Erythroblast (primary cell): Measurements from ENCODE around the gene PRKRIP1.

Experiments used
- GATA1 ChIP-seq: IDR thresholded peaks from 2 replicates; pipeline ENCODE4 v1.6.1; 2011; ENCODE audit warnings: low read depth, mild to moderate bottlenecking, control low read depth, low read length, moderate library complexity
- POLR2A ChIP-seq: IDR thresholded peaks from 2 replicates; pipeline ENCODE4 v1.6.1; 2011; ENCODE audit warnings: mild to moderate bottlenecking, low read length

DNA sequence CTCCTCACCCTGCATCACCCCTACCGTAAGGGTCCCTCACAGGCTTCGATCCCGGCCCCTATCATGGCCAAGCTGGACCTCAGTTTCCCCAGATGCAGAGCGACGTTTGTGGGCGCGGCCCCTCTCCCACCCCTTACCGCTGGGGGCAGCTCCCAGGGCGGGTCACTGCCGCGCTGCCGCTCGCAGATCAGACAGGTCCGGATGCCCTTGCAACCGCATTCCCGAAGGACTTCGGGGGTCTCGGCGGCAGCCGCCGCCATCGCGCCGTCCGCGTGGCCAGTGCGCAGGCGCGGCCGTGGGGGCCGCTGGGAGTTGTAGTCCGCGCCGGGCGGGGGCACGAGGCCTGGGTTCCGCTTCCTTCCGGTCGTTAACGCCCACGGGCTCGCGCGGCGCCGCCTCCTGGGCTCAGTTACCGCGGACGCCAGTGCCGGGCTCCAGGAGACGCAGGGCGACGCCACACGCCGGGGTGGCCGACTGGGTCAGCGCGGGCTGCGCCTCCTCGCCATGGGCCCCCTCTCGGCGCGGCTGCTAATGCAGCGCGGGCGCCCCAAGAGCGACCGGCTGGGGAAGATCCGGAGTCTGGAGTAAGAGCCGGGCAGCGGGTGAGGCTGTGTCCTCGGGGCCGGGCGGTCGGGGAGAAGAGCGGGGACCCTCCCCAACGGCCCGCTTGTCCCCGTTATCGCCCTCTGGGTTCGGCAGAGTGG, 68.6 kb downstream of the PRKRIP1 start, which contains the start of the genes ALKBH4 and LRWD1:
- TF ChIP-seq POLR2A: peak; percentile 70
- no peak for TF ChIP-seq GATA1
